ENCODE results near the gene OR10H5. TPM values are rescaled to one million over a fixed set of nuclear protein-coding genes. Genes with fewer than 3 reads are reported as not detected.
"Not testable (repeated sequence)": the region's sequence is repeated elsewhere in the genome, so short reads cannot be mapped to it uniquely, and the experiment has no call there.

Gene OR10H5
- total RNA-seq, 2 experiments from 2014 or later: 0.04 TPM; not detected in 1

DNA sequence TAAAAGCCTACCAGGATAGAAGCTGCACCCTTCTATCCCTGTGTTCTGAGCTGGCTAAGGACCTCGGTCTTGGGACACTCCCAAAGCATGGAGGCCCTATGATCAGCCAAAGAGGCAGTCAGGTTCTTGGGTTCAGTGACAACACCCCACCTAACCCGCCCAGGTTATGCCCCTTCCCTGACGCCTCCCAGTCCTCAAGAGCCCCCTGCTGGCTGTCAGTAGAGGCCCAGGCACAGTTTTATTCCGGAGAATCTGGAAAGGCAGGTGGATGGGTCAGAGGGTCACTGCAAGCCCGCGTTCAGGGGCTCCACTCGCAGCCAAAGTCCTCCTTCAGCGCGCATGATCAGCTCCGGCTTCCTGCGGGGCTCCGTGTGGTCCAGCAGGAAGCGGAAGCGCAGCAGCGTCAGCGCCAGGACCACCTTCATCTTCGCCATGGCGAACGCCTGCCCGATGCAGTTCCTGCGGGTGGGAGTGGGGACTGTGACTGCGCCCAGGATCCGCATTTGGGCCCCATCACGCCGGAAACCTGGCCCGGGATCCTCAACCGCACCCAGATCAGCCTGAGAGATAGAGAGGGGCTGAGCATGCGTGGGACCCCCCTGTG lies 27.4 kb upstream of the OR10H5 start:
- Mint-ChIP-seq H3K4me1 (ENCODE audit: low read depth) (no peaks in the 10 kb centered on the region), H3K4me3 (peak overlapping the region; percentile 37), H3K36me3 (ENCODE audit: low read depth) (no peaks in the 10 kb centered on the region), H3K9me3 (peaks cover 2% of the 10 kb centered on the region), H3K27ac (no peak overlapping the region), H3K27me3 (peaks cover 48% of the 10 kb centered on the region)
- no peak for TF ChIP-seq CTCF (IDR thresholded peaks at IDR 0.05)
- intact Hi-C loops (cut with micrococcal nuclease): no loop called here
- ChIA-PET POLR2A (no interaction called here), CTCF (interaction anchor here (1.0 kb wide), 1 partner anchor 43 kb away, joined by 3 read pairs; no protein-coding TSS in a partner anchor)
- no peak for ATAC-seq
- peak; percentile 21 for DNase-seq

- H3K4me1 Mint-ChIP-seq (ENCODE audit: low read depth): no peaks in the 10 kb centered on the region
These were observed 17.9 kb upstream of the OR10H5 start for GRCh38 chr19:15769586-15769985.

DNA sequence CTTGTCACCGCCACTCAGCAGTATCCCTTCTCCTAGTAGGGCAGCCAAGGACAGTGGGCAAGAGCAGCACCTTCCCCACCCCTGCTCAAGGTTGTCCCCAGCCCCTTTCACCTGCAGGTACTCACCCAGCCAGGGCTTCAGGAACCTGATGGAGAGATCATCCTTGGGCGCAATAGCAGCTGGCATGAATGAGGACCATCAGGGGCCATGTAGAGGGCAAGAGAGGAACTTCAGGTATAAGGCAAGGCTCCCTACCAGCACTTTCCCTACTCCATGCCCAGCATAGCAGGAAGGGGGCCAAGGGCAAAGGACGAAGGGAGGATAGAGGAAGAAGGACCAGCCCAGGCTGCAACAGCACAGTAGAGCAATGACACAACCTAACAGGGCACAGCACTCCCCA lies 13.3 kb upstream of the OR10H5 start:
- CTCF ChIA-PET; H3K4me1 Mint-ChIP-seq (ENCODE audit: low read depth); POLR2A ChIA-PET; H3K4me3 Mint-ChIP-seq; H3K9me3 Mint-ChIP-seq; DNase-seq; H3K27ac Mint-ChIP-seq; intact Hi-C loops (cut with micrococcal nuclease); ATAC-seq; H3K36me3 Mint-ChIP-seq (ENCODE audit: low read depth): not testable (repeated sequence)
- peaks cover 19% of the 10 kb centered on the region for H3K27me3 Mint-ChIP-seq

More at GRCh38 chr19:15769586-15769985, 17.9 kb upstream of the OR10H5 start:
- DNase-seq: peak; percentile 7
- H3K4me3 Mint-ChIP-seq: no peak overlapping the region
- intact Hi-C loops (cut with micrococcal nuclease): no loop called here
- no peak for TF ChIP-seq CTCF (IDR thresholded peaks at IDR 0.05)
- H3K36me3 Mint-ChIP-seq (ENCODE audit: low read depth): no peaks in the 10 kb centered on the region
- H3K27me3 Mint-ChIP-seq: peaks cover 26% of the 10 kb centered on the region
- no peak overlapping the region for H3K27ac Mint-ChIP-seq
- ChIA-PET CTCF (no interaction called here), POLR2A (no interaction called here)
- H3K9me3 Mint-ChIP-seq: no peaks in the 10 kb centered on the region
- no peak for ATAC-seq

DNA sequence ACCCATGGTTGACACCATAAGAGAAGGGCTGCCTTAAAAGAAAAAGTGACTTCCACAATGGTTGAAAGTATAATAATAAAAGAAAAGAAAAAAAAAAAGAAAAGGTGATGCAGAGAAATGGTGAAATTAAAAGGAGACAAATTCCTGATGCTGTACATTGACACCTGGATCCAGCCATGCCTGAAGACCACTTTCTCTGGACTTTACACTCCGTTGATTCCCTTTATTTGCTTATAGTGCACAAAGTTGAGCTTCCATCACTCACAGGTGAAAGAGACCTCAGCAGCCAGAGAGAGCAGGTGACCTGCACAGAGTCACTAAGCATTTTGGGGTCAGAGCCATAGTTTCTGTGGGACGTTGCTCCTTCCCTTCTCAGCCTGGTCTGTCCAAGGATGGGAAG lies 12.2 kb upstream of the OR10H5 start:
- Mint-ChIP-seq H3K27me3 (peaks cover 16% of the 10 kb centered on the region), H3K4me1 (ENCODE audit: low read depth) (no peaks in the 10 kb centered on the region), H3K9me3 (no peaks in the 10 kb centered on the region), H3K36me3 (ENCODE audit: low read depth) (no peaks in the 10 kb centered on the region), H3K4me3 (no peak overlapping the region), H3K27ac (no peak overlapping the region)
- ChIA-PET CTCF (no interaction called here), POLR2A (no interaction called here)
- ATAC-seq (no peak), DNase-seq (no peak)
- intact Hi-C loops (cut with micrococcal nuclease): no loop called here
- no peak for TF ChIP-seq CTCF (IDR thresholded peaks at IDR 0.05)

DNA sequence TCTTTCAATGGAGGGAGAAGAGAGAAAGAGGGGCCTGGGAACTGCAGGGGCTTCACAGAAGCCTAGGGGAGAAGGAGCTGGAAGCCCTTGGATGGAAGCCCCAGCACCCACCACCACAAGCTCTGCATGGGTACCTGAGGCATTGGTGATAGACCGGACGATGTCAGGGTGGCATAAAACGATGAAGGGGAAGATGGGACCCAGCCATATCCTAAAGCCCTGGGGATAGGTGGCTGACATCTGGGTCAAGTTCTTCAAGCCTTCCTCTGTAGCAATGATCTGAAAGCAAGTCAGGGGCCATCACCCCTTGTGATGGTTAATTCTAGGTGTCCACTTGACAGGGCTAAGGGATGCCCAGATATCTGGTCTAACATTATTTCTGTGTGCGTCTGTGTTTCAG lies 11.2 kb upstream of the OR10H5 start:
- peaks cover 14% of the 10 kb centered on the region for H3K27me3 Mint-ChIP-seq
- ATAC-seq: no peak
- no peak for DNase-seq
- H3K4me3 Mint-ChIP-seq: no peak overlapping the region
- CTCF ChIA-PET: no interaction called here
- H3K4me1 Mint-ChIP-seq (ENCODE audit: low read depth): no peaks in the 10 kb centered on the region
- TF ChIP-seq CTCF (IDR thresholded peaks at IDR 0.05): no peak
- H3K36me3 Mint-ChIP-seq (ENCODE audit: low read depth): no peaks in the 10 kb centered on the region
- H3K9me3 Mint-ChIP-seq: no peaks in the 10 kb centered on the region
- POLR2A ChIA-PET: no interaction called here
- intact Hi-C loops (cut with micrococcal nuclease): no loop called here
- H3K27ac Mint-ChIP-seq: no peak overlapping the region
